Thoracic aorta (tissue), 2 donors: ENCODE data around the gene CBX6. TPM values are rescaled to one million over a fixed set of nuclear protein-coding genes. Genes with fewer than 3 reads are reported as not detected.

Source experiments
- ATAC-seq: fragments of 150-250 bp; one replicate; pipeline ENCODE4 v1.8.0; 2017; ENCODE audit warnings: low read depth; ENCODE audit not compliant: insufficient number of reproducible peaks, low FRiP score
- DNase-seq: peaks from one replicate; pipeline ENCODE4 v3.0.0-alpha.2; 2020; ENCODE audit warnings: low spot score
- H3K27ac ChIP-seq, 2 donors: fragments of 200-600 bp; sonication (generic); 1 replicate in 1 of 2; 2 replicates in 1 of 2; pipeline ENCODE4 v1.5.1; 2016; ENCODE audit warnings: mild to moderate bottlenecking in 2 of 2, moderate library complexity in 2 of 2
- H3K27me3 ChIP-seq: fragments of 200-600 bp; sonication (generic); replicated peaks from 2 replicates; pipeline ENCODE4 v1.6.0; 2016; ENCODE audit warnings: mild to moderate bottlenecking; ENCODE audit not compliant: insufficient read depth
- H3K36me3 ChIP-seq: fragments of 200-600 bp; sonication (generic); one replicate; pipeline ENCODE4 v1.5.1; 2016
- H3K4me1 ChIP-seq, 2 donors: fragments of 200-600 bp; sonication (generic); 1 replicate in 1 of 2; 2 replicates in 1 of 2; pipeline versions ENCODE4 v1.5.1 to v1.6.0; 2016; ENCODE audit warnings: low read depth in 2 of 2, mild to moderate bottlenecking in 1 of 2; ENCODE audit not compliant: control insufficient read depth in 1 of 2
- H3K4me3 ChIP-seq: fragments of 200-600 bp; sonication (generic); 2 replicates; pipeline ENCODE4 v1.5.1; 2016; ENCODE audit warnings: mild to moderate bottlenecking
- H3K9me3 ChIP-seq: fragments of 200-600 bp; sonication (generic); 2 replicates; pipeline ENCODE4 v1.5.1; 2016
- CTCF ChIP-seq: fragments of 200-600 bp; sonication (generic); IDR thresholded peaks from one replicate; pipeline ENCODE4 v1.5.1; 2019; ENCODE audit warnings: antibody characterized with exemption
- total RNA-seq, 2 donors: library from RNA; depleted of rRNA; stranded (reverse); fragments of >200 nt; gene quantifications; one replicate each; pipeline versions ENCODE4 v1.1.0 to v1.2.3, GENCODE V29; 2016

Gene CBX6
- total RNA-seq, 2 donors from 2014 or later: 80.1 to 111 TPM

GRCh38 chr22:38828616-38829205 lies 43.3 kb downstream of the CBX6 start:
- Histone ChIP-seq H3K4me1 (no peaks in the 10 kb centered on the region), H3K27me3 (no peaks in the 10 kb centered on the region), H3K4me3 (no peak overlapping the region), H3K27ac (no peak overlapping the region), H3K36me3 (peaks cover 6% of the 10 kb centered on the region), H3K9me3 (no peaks in the 10 kb centered on the region)
- TF ChIP-seq CTCF: no peak
- no peak for ATAC-seq
- no peak for DNase-seq

GRCh38 chr22:38828191-38828590 lies 43.8 kb downstream of the CBX6 start:
- no peak for ATAC-seq
- Histone ChIP-seq H3K4me1 (no peaks in the 10 kb centered on the region), H3K9me3 (no peaks in the 10 kb centered on the region), H3K4me3 (no peak overlapping the region), H3K27ac (no peak overlapping the region), H3K27me3 (no peaks in the 10 kb centered on the region), H3K36me3 (peaks cover 6% of the 10 kb centered on the region)
- no peak for DNase-seq
- TF ChIP-seq CTCF: no peak

- H3K27me3 ChIP-seq: no peaks in the 10 kb centered on the region
- no peak for TF ChIP-seq CTCF
- no peak for DNase-seq
- no peak for ATAC-seq
- H3K36me3 ChIP-seq: peaks cover 6% of the 10 kb centered on the region
- no peak overlapping the region for H3K4me3 ChIP-seq
- H3K9me3 ChIP-seq: no peaks in the 10 kb centered on the region
- H3K27ac ChIP-seq: no peak overlapping the region
- H3K4me1 ChIP-seq: no peaks in the 10 kb centered on the region
Observed at GRCh38 chr22:38827510-38827909, 44.5 kb downstream of the CBX6 start.

- H3K9me3 ChIP-seq: no peaks in the 10 kb centered on the region
- H3K4me1 ChIP-seq: no peaks in the 10 kb centered on the region
- TF ChIP-seq CTCF: no peak
- ATAC-seq (no peak), DNase-seq (no peak)
- H3K36me3 ChIP-seq: peaks cover 6% of the 10 kb centered on the region
- no peak overlapping the region for H3K4me3 ChIP-seq
- H3K27ac ChIP-seq: no peak overlapping the region
- no peaks in the 10 kb centered on the region for H3K27me3 ChIP-seq
Observed at GRCh38 chr22:38826801-38827200, 45.2 kb downstream of the CBX6 start.

- no peaks in the 10 kb centered on the region for H3K9me3 ChIP-seq
- peaks cover 6% of the 10 kb centered on the region for H3K36me3 ChIP-seq
- ATAC-seq (no peak), DNase-seq (no peak)
- H3K4me1 ChIP-seq: no peaks in the 10 kb centered on the region
- H3K4me3 ChIP-seq: no peak overlapping the region
- H3K27me3 ChIP-seq: no peaks in the 10 kb centered on the region
- no peak for TF ChIP-seq CTCF
- no peak overlapping the region for H3K27ac ChIP-seq
Observed at GRCh38 chr22:38826386-38826785, 45.6 kb downstream of the CBX6 start.
